IMR-90 (cell line): ENCODE data around the gene DPH2. TPM values are rescaled to one million over a fixed set of nuclear protein-coding genes. Genes with fewer than 3 reads are reported as not detected.

Source experiments
- ATAC-seq: fragments of 200-7000 bp; cut with Tn5 transposase; 2 replicates; pipeline ENCODE4 v1.9.1; 2020; ENCODE audit warnings: low read depth, mild to moderate bottlenecking, moderate library complexity
- BruUV-seq: library from RNA; stranded (reverse); fragments of 400-500 nt; replicated peaks from 2 replicates; lab custom pipeline; 2021; lab: Mats Ljungman, UMichigan
- CTCF ChIA-PET: fragments of 300-600 bp; formaldehyde crosslinking; extraction: SDS; loops from one replicate; lab custom pipeline; 2021; ENCODE audit warnings: antibody characterized with exemption; lab: Yijun Ruan, JAX
- POLR2A ChIA-PET: fragments of 300-600 bp; sonication (Branson Sonifier 250); formaldehyde crosslinking; loops from one replicate; lab custom pipeline; 2022; ENCODE audit warnings: antibody characterized with exemption; ENCODE audit not compliant: unreplicated experiment; lab: Charles Lee
- DNase-seq: peaks from one replicate; pipeline ENCODE4 v3.0.0; 2013
- H2AFZ ChIP-seq: replicated peaks from 2 replicates; pipeline ENCODE3; 2013; ENCODE audit warnings: low read length, mild to moderate bottlenecking; ENCODE audit not compliant: poor library complexity
- H2AK5ac ChIP-seq: 2 replicates; pipeline ENCODE4 v1.6.1; 2013; ENCODE audit warnings: low read depth, low read length, inconsistent platforms
- H2AK9ac ChIP-seq: replicated peaks from 2 replicates; pipeline ENCODE3; 2013; ENCODE audit warnings: mild to moderate bottlenecking, low read depth, low read length, moderate library complexity; ENCODE audit not compliant: poor library complexity
- H2BK120ac ChIP-seq: 2 replicates; pipeline ENCODE4 v1.6.1; 2013; ENCODE audit warnings: low read depth, low read length, inconsistent platforms
- H2BK15ac ChIP-seq: 3 replicates; pipeline ENCODE4 v1.6.1; 2013; ENCODE audit warnings: low read depth, low read length, inconsistent platforms
- H2BK20ac ChIP-seq: 2 replicates; pipeline ENCODE4 v1.6.1; 2013; ENCODE audit warnings: low read depth, mild to moderate bottlenecking, inconsistent platforms, low read length, moderate library complexity
- H2BK5ac ChIP-seq: 2 replicates; pipeline ENCODE4 v1.6.1; 2013; ENCODE audit warnings: mild to moderate bottlenecking, low read depth, low read length, inconsistent platforms; ENCODE audit not compliant: poor library complexity, severe bottlenecking
- H3K14ac ChIP-seq: replicated peaks from 2 replicates; pipeline ENCODE4 v1.6.1; 2013; ENCODE audit warnings: low read depth, low read length, inconsistent platforms
- H3K18ac ChIP-seq: 2 replicates; pipeline ENCODE4 v1.6.1; 2013; ENCODE audit warnings: low read depth, low read length, control low read depth
- H3K23ac ChIP-seq: 2 replicates; pipeline ENCODE4 v1.6.1; 2013; ENCODE audit warnings: low read depth, low read length, inconsistent platforms
- H3K27ac ChIP-seq: 2 replicates; pipeline ENCODE4 v1.5.1; 2013; ENCODE audit warnings: mild to moderate bottlenecking, control low read depth, low read length; ENCODE audit not compliant: insufficient read depth
- H3K27me3 ChIP-seq: 2 replicates; pipeline ENCODE4 v1.6.1; 2013; ENCODE audit warnings: low read length; ENCODE audit not compliant: control insufficient read depth, insufficient read depth
- H3K36me3 ChIP-seq: 2 replicates; pipeline ENCODE4 v1.6.1; 2013; ENCODE audit warnings: low read length, mixed read lengths; ENCODE audit not compliant: control insufficient read depth, insufficient read depth
- H3K4ac ChIP-seq: 2 replicates; pipeline ENCODE4 v1.6.1; 2013; ENCODE audit warnings: low read depth, low read length, inconsistent platforms
- H3K4me1 ChIP-seq: 2 replicates; pipeline ENCODE4 v1.6.1; 2013; ENCODE audit warnings: low read length, mixed read lengths; ENCODE audit not compliant: control insufficient read depth, insufficient read depth
- H3K4me2 ChIP-seq: 2 replicates; pipeline ENCODE4 v1.6.1; 2013; ENCODE audit warnings: low read depth, mild to moderate bottlenecking, control low read depth, low read length, moderate library complexity
- H3K4me3 ChIP-seq: 2 replicates; pipeline ENCODE4 v1.5.1; 2013; ENCODE audit warnings: low read depth, mild to moderate bottlenecking, control low read depth, low read length, moderate library complexity; ENCODE audit not compliant: insufficient read depth
- H3K56ac ChIP-seq: 2 replicates; pipeline ENCODE4 v1.6.1; 2013; ENCODE audit warnings: low read length, inconsistent platforms; ENCODE audit not compliant: insufficient read depth; ENCODE audit errors: extremely low read depth
- H3K79me1 ChIP-seq, 2 experiments: 2 replicates each; pipeline ENCODE4 v1.6.1; 2013; ENCODE audit warnings: low read length in 2 of 2, inconsistent platforms in 1 of 2, low read depth in 1 of 2
- H3K9ac ChIP-seq: 2 replicates; pipeline ENCODE4 v1.6.1; 2013; ENCODE audit warnings: low read depth, low read length, control low read depth
- H3K9me1 ChIP-seq: 2 replicates; pipeline ENCODE4 v1.6.1; 2013; ENCODE audit warnings: low read length, inconsistent platforms; ENCODE audit not compliant: insufficient read depth
- H3K9me3 ChIP-seq: 2 replicates; pipeline ENCODE4 v1.6.1; 2013; ENCODE audit warnings: low read length; ENCODE audit not compliant: control insufficient read depth, insufficient read depth
- H4K20me1 ChIP-seq: 2 replicates; pipeline ENCODE4 v1.6.1; 2013; ENCODE audit warnings: low read length, inconsistent platforms; ENCODE audit not compliant: insufficient read depth
- H4K5ac ChIP-seq: 2 replicates; pipeline ENCODE4 v1.6.1; 2013; ENCODE audit warnings: mild to moderate bottlenecking, low read depth, low read length, control low read depth
- H4K8ac ChIP-seq, 2 experiments: 2 replicates each; pipeline ENCODE4 v1.6.1; 2013; ENCODE audit warnings: low read depth in 2 of 2, low read length in 2 of 2, control low read depth in 1 of 2, inconsistent platforms in 1 of 2
- H4K91ac ChIP-seq: 2 replicates; pipeline ENCODE4 v1.6.1; 2013; ENCODE audit warnings: low read depth, low read length, inconsistent platforms; ENCODE audit not compliant: insufficient read depth
- BHLHE40 ChIP-seq: fragments of 150-350 bp; IDR thresholded peaks from 2 replicates; pipeline ENCODE4 v1.6.1; 2016; ENCODE audit warnings: mild to moderate bottlenecking, low read depth, low read length
- CEBPB ChIP-seq: IDR thresholded peaks from 2 replicates; pipeline ENCODE4 v1.6.1; 2012; ENCODE audit warnings: low read depth, low read length, improper control_type of control experiment
- CTCF ChIP-seq: conservative IDR thresholded peaks from 2 replicates; pipeline ENCODE4 v1.5.1; 2012; ENCODE audit warnings: mild to moderate bottlenecking, low read depth, low read length, improper control_type of control experiment
- ELK1 ChIP-seq: fragments of 150-350 bp; IDR thresholded peaks from 2 replicates; pipeline ENCODE4 v1.6.1; 2016; ENCODE audit warnings: low read depth, mild to moderate bottlenecking, low read length, moderate library complexity, borderline replicate concordance
- FOS ChIP-seq: fragments of 150-350 bp; IDR thresholded peaks from 2 replicates; pipeline ENCODE4 v1.6.1; 2016; ENCODE audit warnings: low read depth, low read length
- MAFK ChIP-seq: IDR thresholded peaks from 2 replicates; pipeline ENCODE4 v1.6.1; 2012; ENCODE audit warnings: low read depth, low read length, improper control_type of control experiment
- MAZ ChIP-seq: IDR thresholded peaks from 2 replicates; pipeline ENCODE4 v1.6.1; 2012; ENCODE audit warnings: low read depth, mild to moderate bottlenecking, low read length, improper control_type of control experiment, moderate library complexity, borderline replicate concordance
- MXI1 ChIP-seq: IDR thresholded peaks from 2 replicates; pipeline ENCODE4 v1.6.1; 2012; ENCODE audit warnings: low read depth, mild to moderate bottlenecking, low read length, moderate library complexity, borderline replicate concordance
- NFE2L2 ChIP-seq: fragments of 150-350 bp; IDR thresholded peaks from 2 replicates; pipeline ENCODE4 v1.6.1; 2016; ENCODE audit warnings: low read depth, mild to moderate bottlenecking, low read length
- POLR2A ChIP-seq: IDR thresholded peaks from 2 replicates; pipeline ENCODE4 v1.6.1; 2012; ENCODE audit warnings: mild to moderate bottlenecking, low read depth, low read length
- RAD21 ChIP-seq: IDR thresholded peaks from 2 replicates; pipeline ENCODE4 v1.6.1; 2012; ENCODE audit warnings: low read length, improper control_type of control experiment
- RCOR1 ChIP-seq: IDR thresholded peaks from 2 replicates; pipeline ENCODE4 v1.6.1; 2012; ENCODE audit warnings: mild to moderate bottlenecking, low read length, improper control_type of control experiment; ENCODE audit not compliant: insufficient replicate concordance
- RFX5 ChIP-seq: IDR thresholded peaks from 2 replicates; pipeline ENCODE4 v1.8.0; 2012; ENCODE audit warnings: low read depth, mild to moderate bottlenecking, low read length, moderate library complexity
- SMC3 ChIP-seq: fragments of 150-350 bp; IDR thresholded peaks from 2 replicates; pipeline ENCODE4 v1.6.1; 2016; ENCODE audit warnings: low read depth, mild to moderate bottlenecking, antibody characterized with exemption, low read length, moderate library complexity
- USF2 ChIP-seq: fragments of 150-350 bp; IDR thresholded peaks from 2 replicates; pipeline ENCODE4 v1.6.1; 2017; ENCODE audit warnings: mild to moderate bottlenecking, antibody characterized with exemption, low read length, low read depth
- WGBS, 2 experiments: methylation state at CpG; one replicate each; pipeline versions ENCODE4 v1.1.5 to v1.1.7; 2013; ENCODE audit warnings: missing lambda C conversion rate in 2 of 2; ENCODE audit not compliant: insufficient read length in 1 of 2; ENCODE audit errors: extremely low coverage in 2 of 2; 5-methylcytosine and 5-hydroxymethylcytosine counted together
- dilution Hi-C: fragments of 300-500 bp; cut with HindIII; formaldehyde crosslinking; loops from one replicate; pipeline ENCODE4 v1.14.3; 2018; ENCODE audit warnings: low sequenced_read_pairs; ENCODE audit not compliant: unreplicated experiment
- in situ Hi-C: fragments of 300-500 bp; cut with MboI; formaldehyde crosslinking; loops from 3 replicates; pipeline ENCODE4 v1.14.3; 2019; ENCODE audit warnings: low sequenced_read_pairs, inconsistent platforms, mixed read lengths
- intact Hi-C: fragments of 100-400 bp; cut with micrococcal nuclease; formaldehyde crosslinking; loops from 2 replicates; pipeline ENCODE4 v1.10.0; 2022
- polyA plus RNA-seq, 3 experiments: library from polyadenylated mRNA; depleted of rRNA; stranded (reverse); fragments of >200 nt; gene quantifications; 2 replicates each; pipeline ENCODE4 v1.2.3, GENCODE V29; 2012; ENCODE audit warnings: low replicate concordance in 1 of 3
- total RNA-seq: library from RNA; depleted of rRNA; stranded (reverse); fragments of >200 nt; gene quantifications from 2 replicates; pipeline ENCODE4 v1.2.3, GENCODE V29; 2012

Gene DPH2
- total and polyA plus RNA-seq, 2 of the 4 experiments (the other 2 are of a cell fraction): 21.0 to 32.2 TPM

- H2AK9ac ChIP-seq: no peak overlapping the region
- H2BK120ac ChIP-seq: no peak overlapping the region
- intact Hi-C loops: loop anchor here (1.0 kb wide), 1 partner anchor 260 kb away; no protein-coding TSS in a partner anchor
- no peaks in the 10 kb centered on the region for H3K9me3 ChIP-seq
- no peak overlapping the region for H2BK5ac ChIP-seq
- ChIA-PET CTCF (no interaction called here), POLR2A (no interaction called here)
- H2AFZ ChIP-seq: no peak overlapping the region
- DNase-seq (no peak), ATAC-seq (no peak)
- H3K4me3 ChIP-seq: no peak overlapping the region
- peaks cover 4% of the 10 kb centered on the region for H3K4me1 ChIP-seq
- no peak overlapping the region for H3K18ac ChIP-seq
- H2BK15ac ChIP-seq: no peak overlapping the region
- no peak overlapping the region for H3K27ac ChIP-seq
- TF ChIP-seq NFE2L2 (no peak), MAZ (no peak), CTCF (no peak), FOS (no peak), RCOR1 (no peak), ELK1 (no peak), CEBPB (no peak), SMC3 (no peak), RAD21 (no peak), RFX5 (no peak), MXI1 (no peak), POLR2A (no peak), BHLHE40 (no peak), USF2 (no peak), MAFK (no peak)
- peaks cover 6% of the 10 kb centered on the region for H4K20me1 ChIP-seq
- H3K36me3 ChIP-seq: peaks cover 11% of the 10 kb centered on the region
- no peak overlapping the region for H4K91ac ChIP-seq
- H3K4ac ChIP-seq: no peak overlapping the region
- no peak overlapping the region; the same call in 1 of the 2 replicates for H2AK5ac ChIP-seq
- H3K23ac ChIP-seq: no peak overlapping the region
- no peaks in the 10 kb centered on the region for H3K27me3 ChIP-seq
- H3K9me1 ChIP-seq: peaks cover 14% of the 10 kb centered on the region
- no peak overlapping the region for H2BK20ac ChIP-seq
- no TSS peak for BruUV-seq
- peaks cover 15 to 28% of the 10 kb centered on the region in 2 experiments; a peak in 3 of 4 replicates for H3K79me1 ChIP-seq
- dilution Hi-C loops: no loop called here
- H3K9ac ChIP-seq: no peak overlapping the region
- WGBS, 2 experiments: 79% methylated on average over 7 of the region's 9 CpGs; no CpG with 5 or more reads in 1 of the 2 experiments
- no peak overlapping the region for H4K5ac ChIP-seq
- no peak overlapping the region for H3K56ac ChIP-seq
- H3K14ac ChIP-seq: no peak overlapping the region
- H4K8ac ChIP-seq: no peak overlapping the region
- in situ Hi-C loops: loop anchor here (25.0 kb wide), 1 partner anchor 434 kb away; the partner anchor contains the start of gene PTPRF
- peak overlapping the region; percentile 81 for H3K4me2 ChIP-seq
These were observed 1.1 kb downstream of the DPH2 start for GRCh38 chr1:43970911-43971310.
